ENCODE measurements around the gene RGPD8.
"Not testable (repeated sequence)": the region's sequence is repeated elsewhere in the genome, so short reads cannot be mapped to it uniquely, and the experiment has no call there.

Gene RGPD8

GRCh38 chr2:112434890-112435715 is 1.7 kb upstream of the RGPD8 start:
- not testable (repeated sequence) for DNase-seq

DNA sequence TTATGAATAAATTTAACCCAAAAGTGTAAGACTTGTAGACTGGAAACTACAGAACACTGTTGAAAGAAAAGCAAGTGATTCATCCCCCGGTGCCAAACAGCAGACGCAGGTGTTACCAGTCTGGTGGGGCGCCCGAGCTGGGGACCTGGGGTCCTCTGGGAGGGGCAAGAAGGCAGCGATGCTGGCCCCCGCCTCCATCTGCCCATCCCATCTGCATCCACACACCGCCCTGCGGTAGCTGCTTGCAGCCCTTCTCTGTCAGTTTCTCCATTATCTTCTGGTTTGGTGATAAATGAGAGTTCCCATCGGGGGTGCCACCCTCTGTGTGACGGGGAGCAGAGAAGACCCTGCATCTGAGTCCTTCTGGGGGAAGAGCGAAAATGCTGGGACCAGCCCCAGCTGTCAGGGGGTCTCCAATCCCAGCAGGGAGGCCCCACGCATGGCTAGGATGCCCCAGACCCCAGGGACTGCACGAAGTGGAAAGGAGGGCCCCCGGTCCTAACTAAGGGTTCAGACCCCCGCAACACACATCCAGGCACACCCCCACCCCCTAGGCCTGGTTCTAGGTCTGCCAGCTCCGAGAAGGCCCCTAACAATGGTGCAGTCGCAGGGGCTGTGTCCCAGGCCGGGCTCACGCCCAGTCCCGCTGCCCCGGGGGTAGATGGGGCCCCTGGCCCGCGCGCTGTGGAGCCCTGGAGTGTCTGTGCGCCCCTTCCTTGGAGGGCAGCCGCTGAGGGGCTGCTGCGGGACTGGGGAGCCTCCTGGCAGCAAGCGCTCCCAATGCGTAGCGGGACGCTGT is 686 bp upstream of the RGPD8 start:
- DNase-seq: no peak

DNA sequence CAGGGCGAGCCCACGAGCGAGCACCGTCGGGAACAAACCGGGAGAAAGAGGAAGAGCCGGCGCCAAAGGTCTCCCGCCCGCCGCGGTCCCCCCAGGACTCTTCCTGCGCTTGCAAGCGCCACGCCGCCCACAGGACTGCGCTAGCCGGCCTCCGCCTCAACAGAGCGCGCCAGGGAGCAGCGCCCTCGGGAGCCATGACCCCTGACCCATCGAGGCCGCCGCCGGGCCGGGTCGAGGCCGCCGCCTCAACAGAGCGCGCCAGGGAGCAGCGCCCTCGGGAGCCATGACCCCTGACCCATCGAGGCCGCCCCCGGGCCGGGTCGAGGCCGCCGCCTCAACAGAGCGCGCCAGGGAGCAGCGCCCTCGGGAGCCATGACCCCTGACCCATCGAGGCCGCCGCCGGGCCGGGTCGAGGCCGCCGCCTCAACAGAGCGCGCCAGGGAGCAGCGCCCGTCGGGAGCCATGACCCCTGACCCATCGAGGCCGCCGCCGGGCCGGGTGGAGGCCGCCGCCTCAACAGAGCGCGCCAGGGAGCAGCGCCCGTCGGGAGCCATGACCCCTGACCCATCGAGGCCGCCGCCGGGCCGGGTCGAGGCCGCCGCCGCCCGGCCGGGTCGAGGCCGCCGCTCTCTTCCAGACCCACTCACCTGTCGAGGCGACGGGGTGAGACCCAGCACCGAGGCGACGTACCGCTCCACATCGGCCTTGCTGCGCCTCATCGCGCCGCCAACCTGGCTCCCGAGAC is 538 bp downstream of the RGPD8 start:
- peak in 1 of 2 donors; percentile 52 for DNase-seq

GRCh38 chr2:112432390-112432734 is 1.1 kb downstream of the RGPD8 start:
- DNase-seq: not testable (repeated sequence)

DNA sequence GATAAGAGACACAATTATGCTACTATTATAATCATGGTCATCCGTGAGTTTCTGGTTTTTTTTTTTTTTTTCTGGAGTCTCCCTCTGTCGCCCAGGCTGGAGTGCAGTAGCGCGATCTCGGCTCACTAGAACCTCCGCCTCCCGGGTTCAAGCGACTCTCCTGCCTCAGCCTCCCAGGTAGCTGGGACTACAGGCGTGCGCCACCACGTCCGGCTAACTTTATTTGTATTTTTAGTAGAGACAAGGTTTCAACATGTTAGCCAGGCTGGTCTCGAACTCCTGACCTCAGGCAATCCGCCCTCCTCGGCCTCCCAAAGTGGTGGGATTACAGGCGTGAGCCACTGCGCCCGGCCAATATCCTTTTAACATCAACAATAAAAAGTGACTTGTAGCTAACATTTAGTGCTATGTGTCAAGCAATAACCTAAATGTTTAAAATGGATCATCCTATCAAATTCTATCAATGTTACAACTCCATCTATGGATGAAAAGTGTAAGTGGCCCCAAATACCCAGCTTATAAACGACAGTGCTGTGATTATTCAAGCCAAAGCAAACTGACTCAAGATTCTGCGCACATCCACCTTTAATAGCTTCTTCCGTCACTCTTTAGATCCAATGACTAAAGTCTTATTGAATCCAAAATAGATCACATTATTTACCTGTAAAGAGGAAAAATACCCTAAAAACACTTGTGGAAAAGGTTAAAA is 1.7 kb downstream of the RGPD8 start:
- not testable (repeated sequence) for DNase-seq

GRCh38 chr2:112424553-112424952 is 8.9 kb downstream of the RGPD8 start:
- not testable (repeated sequence) for DNase-seq

GRCh38 chr2:112416860-112417259 is 16.6 kb downstream of the RGPD8 start:
- not testable (repeated sequence) for DNase-seq

- not testable (repeated sequence) for DNase-seq
These were observed 73.4 kb downstream of the RGPD8 start for GRCh38 chr2:112360055-112360454.

- not testable (repeated sequence) for DNase-seq
These were observed 79.1 kb downstream of the RGPD8 start for GRCh38 chr2:112354335-112354734.

DNA sequence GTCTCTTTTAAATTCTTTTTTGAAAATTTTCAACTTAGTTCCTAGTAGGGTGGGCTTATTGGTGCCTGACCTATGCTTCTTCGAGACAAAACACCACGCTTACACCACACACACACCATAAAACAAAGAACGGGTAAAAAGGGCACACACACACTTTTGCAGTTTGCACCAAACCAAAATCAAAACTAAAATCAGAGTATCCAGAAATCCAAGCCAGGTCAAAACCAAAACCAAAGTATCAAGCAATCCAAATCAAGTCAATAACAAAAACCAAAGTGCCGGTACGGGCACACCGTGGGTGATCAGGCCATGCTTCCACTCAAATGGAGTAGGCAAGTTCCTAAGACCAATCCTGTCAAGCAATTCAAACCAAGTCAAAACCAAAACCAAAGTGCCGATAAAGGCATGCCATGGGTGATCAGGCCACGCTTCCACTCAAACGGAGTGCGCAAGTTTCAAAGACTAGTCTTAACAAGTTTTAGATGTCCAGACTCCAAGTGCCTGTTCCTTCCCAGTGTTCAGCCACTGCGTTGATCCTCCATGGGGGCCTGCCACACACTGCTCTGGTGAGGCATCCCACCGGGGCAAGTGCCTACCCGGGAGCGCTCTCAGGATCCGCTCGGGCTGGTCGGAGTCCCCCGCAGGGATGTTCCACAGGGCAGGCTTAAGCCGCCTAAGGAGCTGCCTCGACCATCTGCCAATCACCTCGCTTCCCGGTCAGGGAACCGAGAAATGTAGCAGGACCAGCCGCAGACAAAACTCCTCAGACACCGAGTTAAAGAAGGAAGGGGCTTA is 80.4 kb downstream of the RGPD8 start:
- DNase-seq: not testable (repeated sequence)

- DNase-seq: not testable (repeated sequence)
These were observed 81.2 kb downstream of the RGPD8 start for GRCh38 chr2:112352292-112352691.

DNA sequence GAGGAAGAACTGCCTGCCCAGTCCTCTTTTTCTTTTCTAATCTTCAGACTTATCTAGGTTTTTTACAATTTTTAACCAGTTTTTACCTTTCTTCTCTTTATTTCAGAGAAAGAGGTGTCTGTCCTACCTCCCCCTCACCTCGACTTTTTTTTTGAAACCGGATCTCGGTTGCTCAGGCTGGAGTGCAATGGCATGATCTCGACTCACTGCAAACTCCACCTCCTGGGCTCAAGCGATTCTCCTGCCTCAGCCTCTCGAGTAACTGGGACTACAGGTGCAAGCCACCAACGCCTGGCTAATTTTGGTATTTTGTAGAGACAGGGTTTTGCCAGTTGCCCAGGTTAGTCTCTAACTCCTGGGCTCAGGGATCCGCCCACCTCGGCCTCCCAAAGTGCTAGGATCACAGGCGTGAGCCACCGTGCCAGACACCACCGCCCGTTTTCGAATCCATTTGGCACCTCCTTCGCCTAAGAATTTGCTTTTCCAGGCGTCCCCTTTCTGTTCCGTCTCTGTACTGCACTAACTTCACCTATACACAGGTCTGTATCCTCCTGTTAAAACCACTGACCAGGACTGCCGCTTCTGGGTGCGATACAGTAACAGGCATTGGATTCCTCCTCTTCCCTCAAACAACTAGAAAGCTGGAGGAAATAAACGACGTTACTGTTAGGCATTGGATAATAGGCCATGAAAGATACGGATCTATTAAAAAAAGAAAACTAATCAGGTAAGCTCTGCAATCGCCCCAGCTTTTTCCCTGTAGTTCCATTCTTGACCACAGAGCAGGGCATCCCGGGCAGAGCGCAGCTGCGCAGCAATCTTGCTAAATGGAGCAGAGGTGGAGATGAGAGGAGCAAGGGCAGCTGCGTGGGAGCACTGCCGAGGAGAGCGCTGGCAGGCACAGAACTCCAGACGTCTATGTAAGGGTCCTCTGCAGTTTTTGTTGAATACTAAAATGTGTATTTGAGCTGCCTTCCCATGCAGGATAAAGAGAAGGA is 88.1 kb downstream of the RGPD8 start:
- DNase-seq: no peak

GRCh38 chr2:112343827-112344585 is 89.4 kb downstream of the RGPD8 start:
- DNase-seq: no peak

- DNase-seq: no peak
These were observed 91.3 kb downstream of the RGPD8 start for GRCh38 chr2:112342067-112342550.

DNA sequence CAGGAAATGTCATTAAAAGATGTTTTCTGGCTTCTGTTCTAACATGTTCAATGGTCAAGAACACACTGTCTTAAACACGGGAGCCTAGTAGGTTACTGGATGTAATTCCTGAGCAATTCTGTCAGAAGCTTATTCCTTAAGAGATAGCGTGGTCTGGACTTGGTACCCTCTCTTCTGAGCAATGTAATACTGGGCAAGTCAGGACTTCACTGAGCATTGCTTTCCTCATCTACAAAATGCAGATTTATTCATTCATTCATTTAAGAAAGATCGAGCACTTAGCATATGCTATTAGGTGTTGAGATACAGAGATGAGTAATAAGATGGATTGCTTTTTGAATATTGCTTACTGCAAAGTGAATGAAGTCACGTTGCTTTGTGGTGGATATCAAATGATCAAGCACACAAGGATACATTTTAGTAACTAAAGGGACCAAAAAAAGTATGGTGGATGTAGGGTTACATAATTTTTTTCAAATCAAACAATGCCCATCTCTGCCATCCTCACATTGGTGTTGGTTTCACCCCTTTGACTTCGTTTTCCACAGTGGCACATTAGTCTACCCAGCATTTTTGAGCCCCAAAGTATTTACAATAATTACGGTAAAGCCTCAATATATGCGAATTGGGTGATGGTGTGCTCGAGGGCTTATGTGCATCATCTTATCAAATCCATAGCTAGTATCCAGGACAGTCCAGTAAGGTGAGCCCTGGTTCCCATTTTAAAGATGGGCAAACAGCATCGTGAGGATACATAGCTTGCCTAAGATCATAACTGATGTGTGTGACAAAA is 92.8 kb downstream of the RGPD8 start:
- no peak for DNase-seq

- no peak for DNase-seq
These were observed 93.5 kb downstream of the RGPD8 start for GRCh38 chr2:112339986-112340385.

GRCh38 chr2:112335600-112335999 is 97.8 kb downstream of the RGPD8 start:
- DNase-seq: no peak

DNA sequence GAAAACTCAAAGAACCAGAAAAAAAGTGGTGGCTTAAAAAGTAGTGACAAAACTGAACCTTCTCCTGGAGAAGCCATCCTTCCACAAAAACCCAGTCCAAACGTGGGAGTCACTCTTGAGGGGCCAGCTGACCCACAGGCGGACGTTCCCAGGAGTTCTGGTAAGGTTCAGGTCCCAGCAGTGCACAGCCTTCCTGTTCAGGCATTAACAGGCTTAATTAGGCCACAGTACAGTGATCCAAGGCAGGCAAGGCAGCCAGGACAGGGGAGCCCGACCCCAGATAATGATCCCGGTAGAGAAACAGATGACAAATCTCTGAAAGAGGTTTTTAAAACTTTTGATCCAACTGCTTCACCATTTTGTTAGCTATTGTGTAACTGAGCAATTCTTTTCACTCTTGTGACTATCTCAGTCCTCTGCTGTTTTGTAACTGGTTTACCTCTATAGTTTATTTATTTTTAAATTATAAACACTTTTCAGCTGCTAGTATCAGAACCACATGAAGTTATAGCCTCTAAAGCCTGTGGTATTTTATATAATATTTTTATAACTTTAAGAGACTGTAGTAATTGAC is 101.2 kb downstream of the RGPD8 start:
- no peak for DNase-seq
